DOHH2 (cell line): ENCODE measurements around the gene ACER3.

ENCODE experiments used
- CTCF ChIP-seq: fragments of 200-600 bp; sonication (generic); IDR thresholded peaks from one replicate; pipeline ENCODE4 v1.5.1; 2014; ENCODE audit warnings: antibody characterized with exemption, mild to moderate bottlenecking, low read depth, low read length; ENCODE audit not compliant: poor library complexity, severe bottlenecking
- EZH2phosphoT487 ChIP-seq: fragments of 200-600 bp; sonication (generic); IDR thresholded peaks from 2 replicates; pipeline ENCODE4 v1.6.1; 2017; ENCODE audit warnings: borderline replicate concordance, mild to moderate bottlenecking, antibody characterized with exemption, low read length, moderate library complexity, mixed read lengths

DNA sequence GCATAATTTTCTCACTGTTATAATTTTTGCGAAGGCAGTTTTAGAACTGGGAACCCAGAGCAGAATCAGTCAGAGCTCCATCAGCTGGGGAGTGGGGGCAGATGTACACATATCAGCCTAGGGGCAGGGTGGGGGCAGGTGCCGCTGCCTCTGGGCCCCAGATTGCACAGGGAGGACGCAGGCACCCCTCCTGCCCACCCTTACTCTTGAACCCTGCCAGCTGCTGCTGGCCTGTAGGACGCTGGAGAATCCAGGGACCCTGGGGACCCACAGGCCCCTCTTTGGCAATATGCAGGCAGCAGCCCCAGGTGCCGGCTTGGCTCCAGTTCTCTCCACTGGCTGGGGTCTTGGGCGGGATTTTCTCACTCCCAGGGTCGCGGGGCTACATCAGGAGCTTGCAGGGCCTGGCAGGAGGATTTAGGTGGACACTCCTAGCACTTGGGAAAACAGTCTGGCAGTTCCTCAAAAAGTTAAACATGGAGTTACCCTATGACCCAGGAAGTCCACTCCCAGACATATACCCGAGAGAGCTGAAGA is 197.3 kb downstream of the ACER3 start:
- TF ChIP-seq CTCF = no peak
- no peak for TF ChIP-seq EZH2phosphoT487
